Renal cortex interstitium (tissue), 15 donors: ENCODE measurements around the gene TMEM145. TPM values are rescaled to one million over a fixed set of nuclear protein-coding genes. Genes with fewer than 3 reads are reported as not detected.
"Not testable (repeated sequence)": the region's sequence is repeated elsewhere in the genome, so short reads cannot be mapped to it uniquely, and the experiment has no call there.

Experiments
- DNase-seq, 11 donors: peaks; one replicate each; pipeline ENCODE4 v3.0.0-alpha.2; 2013; ENCODE audit warnings: low read depth in 9 of 11, low spot score in 4 of 11; ENCODE audit errors: extremely low read depth in 1 of 11
- long read RNA-seq, 16 experiments: transcript quantifications; one replicate each; lab custom pipeline, GENCODE V29; 2026
- polyA plus RNA-seq, 3 donors: library from polyadenylated mRNA; unstranded; fragments of 120-200 nt; gene quantifications; one replicate each; pipeline ENCODE4 v1.2.1, GENCODE V29; 2013; ENCODE audit not compliant: insufficient read length in 3 of 3

Gene TMEM145
- polyA plus RNA-seq: 1 to 10 TPM in 1 of 3 donors, under 1 TPM in 2; 0.72 to 1.2 (median 0.90) TPM
- long read RNA-seq, donor 1: 0 reads
- long read RNA-seq, donor 2: 0 reads
- long read RNA-seq, donor 3: 0 reads
- long read RNA-seq, donor 4: 0 reads
- long read RNA-seq, donor 5: 0 reads
- long read RNA-seq, donor 6: 0 reads
- long read RNA-seq, donor 7: 0 reads
- long read RNA-seq, donor 8: 0 reads
- long read RNA-seq, donor 9: 0 reads
- long read RNA-seq, donor 10: 0 reads
- long read RNA-seq, donor 11: 0 reads
- long read RNA-seq, donor 12: 0 reads
- long read RNA-seq, donor 13: 0 reads
- long read RNA-seq, donor 14: 0 reads
- long read RNA-seq, donor 15: 0 reads
- long read RNA-seq, donor 16: 0 reads

DNA sequence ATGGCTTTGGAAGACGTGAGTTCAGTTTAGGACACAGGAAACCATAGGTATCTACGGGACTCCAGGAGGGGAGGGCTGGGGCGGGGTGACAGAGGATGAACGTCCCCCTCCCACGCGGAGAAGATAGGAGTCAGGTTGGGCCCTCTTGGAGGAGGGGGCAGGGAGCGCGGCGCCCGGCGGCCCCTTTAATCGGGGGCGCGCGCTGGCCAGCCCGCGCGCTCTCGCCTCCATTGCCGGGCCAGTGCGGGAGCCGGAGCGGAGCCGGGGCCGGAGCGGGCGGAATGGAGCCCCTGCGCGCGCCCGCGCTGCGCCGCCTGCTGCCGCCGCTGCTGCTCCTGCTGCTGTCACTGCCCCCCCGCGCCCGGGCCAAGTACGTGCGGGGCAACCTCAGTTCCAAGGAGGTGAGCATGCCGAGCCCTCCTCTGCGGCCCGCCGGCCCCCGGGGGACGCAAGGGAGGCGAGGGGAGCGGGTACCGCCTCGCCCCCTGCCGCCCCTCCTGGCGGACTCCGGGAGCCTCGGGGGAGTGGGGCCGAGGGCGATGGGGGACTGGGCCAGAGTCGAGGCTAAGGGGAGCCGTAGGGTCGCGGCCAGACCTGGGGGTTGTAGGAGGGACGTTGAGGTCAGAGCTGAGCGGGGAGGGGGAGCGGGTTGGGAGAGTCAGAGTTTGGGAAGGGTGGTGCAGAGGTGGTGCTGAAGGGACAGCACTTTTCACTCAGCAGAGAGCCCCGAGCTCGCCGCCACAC is at the start of gene TMEM145:
Gene TMEM145, plus strand, starts transcription at position 214 of the 744 bp plus-strand sequence. Its CDS starts 68 bp downstream, at position 282.
- peak in 4 of 11 donors; percentile 32 to 72 (median 58) for DNase-seq

DNA sequence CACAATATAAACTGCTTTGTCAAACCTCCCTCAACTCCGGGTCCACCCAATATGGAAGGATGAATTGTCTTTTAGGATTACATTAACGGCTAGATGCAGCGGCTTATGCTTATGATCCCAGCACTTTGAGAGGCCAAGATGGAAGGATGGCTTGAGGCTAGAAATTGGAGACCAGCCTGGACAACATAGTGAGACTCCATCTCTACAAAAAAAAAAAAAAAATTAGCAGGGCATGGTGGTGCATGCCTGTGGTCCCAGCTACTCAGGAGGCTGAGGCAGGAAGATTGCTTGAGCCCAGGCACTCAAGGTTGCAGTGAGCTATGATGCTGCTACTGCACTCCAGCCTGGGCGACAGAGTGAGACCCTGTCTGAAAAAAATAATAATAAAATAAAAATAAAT is 47.0 kb upstream of the TMEM145 start:
- DNase-seq: not testable (repeated sequence)

- not testable (repeated sequence) for DNase-seq
Measured at GRCh38 chr19:42266928-42267603, 46.0 kb upstream of the TMEM145 start.

GRCh38 chr19:42267644-42268141 is 45.4 kb upstream of the TMEM145 start:
- DNase-seq: no peak

GRCh38 chr19:42268142-42268703 is 44.9 kb upstream of the TMEM145 start:
- peak; percentile 100 for DNase-seq

DNA sequence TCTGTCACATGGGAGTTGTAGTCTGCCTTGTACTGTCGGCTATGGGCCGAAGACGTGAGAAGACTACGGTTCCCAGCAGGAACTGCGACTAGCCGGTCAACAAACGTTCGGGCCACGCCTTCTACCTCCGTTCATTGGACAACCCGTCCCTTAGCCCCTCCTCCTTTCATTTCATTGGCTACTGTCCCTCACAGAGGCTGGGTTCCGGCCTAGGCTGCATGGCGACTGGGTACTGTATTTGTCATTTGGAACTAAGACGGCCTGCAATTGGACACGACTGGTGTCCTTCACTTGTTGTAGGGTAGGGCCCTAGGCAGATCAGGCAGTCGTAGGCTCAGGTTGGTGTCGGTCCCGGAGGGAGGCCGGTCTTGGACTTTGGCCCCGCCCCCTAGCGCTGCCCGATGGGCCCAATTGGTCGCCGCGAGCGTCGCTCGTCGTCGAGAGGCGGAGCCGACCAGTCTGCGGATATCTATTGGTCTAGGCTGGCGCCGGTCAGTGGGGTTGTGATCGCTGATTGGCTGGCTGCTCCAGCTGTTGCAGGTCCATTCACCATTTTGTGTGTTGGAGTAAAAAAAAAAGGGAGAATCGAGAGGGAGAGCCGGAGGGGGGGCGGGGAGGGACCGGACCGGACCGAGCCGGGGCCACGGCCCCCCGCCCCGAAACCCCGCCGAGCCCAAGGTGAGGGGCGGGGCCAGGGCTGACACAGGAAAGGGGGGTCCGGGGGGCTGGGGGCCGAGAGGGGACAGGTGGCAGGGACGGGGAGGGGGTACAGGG is 44.2 kb upstream of the TMEM145 start, which contains the start of gene CIC:
Gene CIC, plus strand, starts transcription at position 549 of the 774 bp plus-strand sequence. CDS start 2,532 bp downstream, outside the sequence.
- DNase-seq: peak; percentile 99 to 100 (median 100)

DNA sequence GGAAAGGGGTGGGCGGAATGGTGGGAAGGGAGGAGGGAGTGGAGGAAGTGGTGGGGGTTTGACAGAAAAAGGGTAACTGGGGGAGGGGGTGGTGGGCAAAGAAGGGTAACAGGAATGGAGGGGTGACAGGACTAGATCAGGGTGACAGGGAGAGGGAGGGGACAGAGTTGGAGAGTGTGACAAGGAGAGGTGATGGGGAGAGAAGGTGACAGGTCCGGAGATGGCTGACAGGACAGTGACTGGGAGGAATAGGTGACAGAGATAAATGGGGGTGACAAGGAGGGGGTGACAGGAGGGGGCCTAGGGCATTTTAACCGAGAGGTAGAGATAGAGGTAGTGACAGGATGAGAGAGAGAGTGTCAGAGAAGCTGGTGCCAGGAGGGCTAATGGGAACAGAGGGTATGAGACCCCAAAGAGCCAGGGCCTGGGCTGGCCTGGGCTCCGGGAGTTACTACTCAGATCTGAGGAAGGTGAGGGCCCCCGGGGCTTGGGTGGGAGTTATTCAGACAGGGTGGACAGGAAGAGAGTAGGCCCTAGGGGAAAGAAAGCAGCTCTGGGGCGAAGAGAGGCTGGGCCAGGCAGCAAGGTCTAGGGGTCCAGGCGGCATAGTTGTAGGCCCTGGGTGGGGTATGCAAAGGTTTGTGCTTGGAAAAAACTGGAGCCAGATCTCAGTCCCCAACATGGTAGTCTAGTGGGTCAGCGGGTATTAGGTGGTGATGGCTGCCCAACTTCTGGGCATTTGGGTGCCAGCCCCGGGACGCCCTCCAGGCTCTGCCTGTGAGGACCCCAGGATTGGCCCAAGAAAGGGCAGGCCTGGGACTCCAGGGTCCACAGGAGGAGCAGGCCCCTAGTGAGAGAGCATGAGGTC is 43.4 kb upstream of the TMEM145 start:
- DNase-seq: no peak

- DNase-seq: no peak
Measured at GRCh38 chr19:42270346-42271044, 42.6 kb upstream of the TMEM145 start.

- no peak for DNase-seq
Measured at GRCh38 chr19:42271045-42271419, 42.1 kb upstream of the TMEM145 start.

DNA sequence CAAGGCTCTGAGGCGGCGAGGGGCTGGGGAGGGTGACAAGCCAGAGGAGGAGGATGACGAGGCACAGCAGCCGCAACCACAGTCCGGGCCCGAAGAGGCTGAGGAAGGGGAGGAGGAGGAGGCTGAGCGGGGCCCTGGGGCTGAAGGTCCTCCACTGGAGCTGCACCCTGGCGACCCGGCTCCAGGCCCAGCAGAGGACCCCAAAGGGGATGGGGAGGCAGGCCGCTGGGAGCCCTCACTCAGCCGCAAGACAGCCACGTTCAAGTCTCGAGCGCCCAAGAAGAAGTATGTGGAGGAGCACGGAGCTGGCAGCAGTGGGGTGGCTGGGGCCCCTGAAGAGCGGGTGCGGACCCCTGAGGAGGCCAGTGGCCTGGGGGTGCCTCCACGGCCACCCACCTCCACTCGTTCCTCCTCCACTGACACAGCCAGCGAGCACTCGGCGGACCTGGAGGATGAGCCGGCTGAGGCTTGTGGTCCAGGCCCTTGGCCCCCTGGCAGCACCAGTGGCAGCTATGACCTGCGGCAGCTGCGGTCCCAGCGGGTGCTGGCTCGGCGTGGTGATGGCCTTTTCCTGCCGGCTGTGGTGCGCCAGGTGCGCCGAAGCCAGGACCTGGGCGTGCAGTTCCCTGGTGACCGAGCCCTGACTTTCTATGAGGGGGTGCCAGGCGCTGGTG is 41.1 kb upstream of the TMEM145 start:
- DNase-seq: no peak

DNA sequence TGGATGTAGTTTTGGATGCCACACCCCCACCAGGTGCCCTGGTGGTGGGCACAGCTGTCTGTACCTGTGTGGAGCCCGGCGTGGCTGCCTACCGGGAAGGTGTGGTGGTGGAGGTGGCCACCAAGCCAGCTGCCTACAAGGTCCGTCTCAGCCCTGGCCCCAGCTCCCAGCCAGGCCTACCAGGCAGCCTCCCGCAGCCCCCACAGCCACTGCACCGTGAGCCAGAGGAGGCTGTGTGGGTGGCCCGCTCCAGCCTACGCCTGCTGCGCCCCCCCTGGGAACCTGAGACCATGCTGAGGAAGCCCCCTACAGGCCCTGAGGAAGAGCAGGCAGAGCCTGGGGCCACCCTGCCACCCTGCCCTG is 40.6 kb upstream of the TMEM145 start:
- DNase-seq: no peak

DNA sequence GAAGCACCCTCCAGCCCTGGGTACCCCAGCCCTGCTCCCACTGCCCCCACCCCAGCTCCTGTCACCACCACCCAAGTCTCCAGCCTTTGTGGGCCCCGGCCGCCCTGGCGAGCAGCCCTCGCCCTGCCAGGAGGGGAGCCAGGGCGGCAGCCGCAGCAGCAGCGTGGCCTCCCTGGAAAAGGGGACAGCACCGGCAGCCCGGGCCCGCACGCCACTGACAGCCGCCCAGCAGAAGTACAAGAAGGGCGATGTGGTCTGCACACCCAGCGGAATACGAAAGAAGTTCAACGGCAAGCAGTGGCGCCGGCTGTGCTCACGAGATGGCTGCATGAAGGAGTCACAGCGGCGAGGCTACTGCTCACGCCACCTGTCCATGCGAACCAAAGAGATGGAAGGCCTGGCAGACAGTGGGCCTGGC is 40.1 kb upstream of the TMEM145 start:
- no peak for DNase-seq

DNA sequence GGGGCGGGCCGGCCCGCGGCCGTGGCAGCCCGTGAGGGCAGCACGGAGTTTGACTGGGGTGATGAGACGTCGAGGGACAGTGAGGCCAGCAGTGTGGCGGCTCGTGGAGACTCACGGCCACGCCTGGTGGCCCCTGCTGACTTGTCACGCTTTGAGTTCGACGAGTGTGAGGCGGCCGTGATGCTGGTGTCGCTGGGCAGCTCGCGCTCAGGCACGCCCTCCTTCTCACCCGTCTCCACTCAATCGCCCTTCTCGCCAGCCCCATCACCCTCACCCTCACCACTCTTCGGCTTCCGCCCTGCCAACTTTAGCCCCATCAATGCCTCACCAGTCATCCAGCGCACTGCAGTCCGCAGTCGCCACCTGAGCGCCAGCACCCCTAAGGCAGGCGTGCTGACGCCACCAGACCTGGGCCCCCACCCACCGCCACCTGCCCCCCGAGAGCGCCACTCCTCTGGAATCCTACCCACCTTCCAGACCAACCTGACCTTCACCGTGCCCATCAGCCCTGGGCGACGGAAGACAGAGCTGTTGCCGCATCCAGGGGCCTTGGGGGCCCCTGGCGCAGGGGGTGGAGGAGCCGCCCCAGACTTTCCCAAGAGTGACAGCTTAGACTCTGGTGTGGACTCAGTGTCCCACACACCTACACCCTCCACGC is 39.6 kb upstream of the TMEM145 start:
- no peak for DNase-seq

- no peak for DNase-seq
Measured at GRCh38 chr19:42274065-42274682, 38.9 kb upstream of the TMEM145 start.

- DNase-seq: no peak
Measured at GRCh38 chr19:42275103-42275502, 38.0 kb upstream of the TMEM145 start.

GRCh38 chr19:42275517-42275916 is 37.6 kb upstream of the TMEM145 start:
- no peak for DNase-seq
